KMS-11 (cell line): ENCODE data around the gene ROR1.

Source experiments
- H2AFZ ChIP-seq: fragments of 200-600 bp; sonication (generic); 2 replicates; pipeline ENCODE4 v1.6.1; 2016; ENCODE audit warnings: antibody characterized with exemption, mixed run types, low read depth
- H3K27ac ChIP-seq: fragments of 200-600 bp; sonication (generic); 2 replicates; pipeline ENCODE4 v1.6.1; 2016; ENCODE audit warnings: mild to moderate bottlenecking, mixed run types
- H3K27me3 ChIP-seq: fragments of 200-600 bp; sonication (generic); 2 replicates; pipeline ENCODE4 v1.6.1; 2017; ENCODE audit warnings: mild to moderate bottlenecking, low read depth, mixed run types, moderate library complexity; ENCODE audit not compliant: insufficient read depth
- H3K36me3 ChIP-seq: fragments of 200-600 bp; sonication (generic); 2 replicates; pipeline ENCODE4 v1.6.1; 2017; ENCODE audit warnings: mild to moderate bottlenecking, mixed run types; ENCODE audit not compliant: insufficient read depth
- H3K4me1 ChIP-seq: fragments of 200-600 bp; sonication (generic); 2 replicates; pipeline ENCODE4 v1.6.1; 2016; ENCODE audit warnings: mild to moderate bottlenecking, low read depth, mixed run types; ENCODE audit not compliant: poor library complexity, severe bottlenecking
- H3K4me2 ChIP-seq: fragments of 200-600 bp; sonication (generic); 2 replicates; pipeline ENCODE4 v1.7.0; 2016; ENCODE audit warnings: mild to moderate bottlenecking, mixed run types
- H3K4me3 ChIP-seq: fragments of 200-600 bp; sonication (generic); IDR thresholded peaks from 2 replicates; pipeline ENCODE4 v1.6.1; 2017; ENCODE audit warnings: low read depth, low read length, mixed read lengths; ENCODE audit not compliant: insufficient read depth
- H3K79me2 ChIP-seq: fragments of 200-600 bp; sonication (generic); 2 replicates; pipeline ENCODE4 v1.6.1; 2016; ENCODE audit warnings: low read depth, mixed run types; ENCODE audit not compliant: insufficient read depth
- H3K9ac ChIP-seq: fragments of 200-600 bp; sonication (generic); 2 replicates; pipeline ENCODE4 v1.6.1; 2016; ENCODE audit warnings: mild to moderate bottlenecking, mixed run types
- H4K20me1 ChIP-seq: fragments of 200-600 bp; sonication (generic); 2 replicates; pipeline ENCODE4 v1.6.1; 2016; ENCODE audit warnings: mild to moderate bottlenecking, mixed run types; ENCODE audit not compliant: insufficient read depth
- TF ChIP-seq, protein P1 (sequence below): fragments of 200-600 bp; sonication (generic); conservative IDR thresholded peaks from 2 replicates; pipeline ENCODE4 v1.6.1; 2017; ENCODE audit warnings: low read depth, mild to moderate bottlenecking, antibody characterized with exemption, low read length, moderate library complexity, mixed read lengths

The ROR1 gene

DNA sequence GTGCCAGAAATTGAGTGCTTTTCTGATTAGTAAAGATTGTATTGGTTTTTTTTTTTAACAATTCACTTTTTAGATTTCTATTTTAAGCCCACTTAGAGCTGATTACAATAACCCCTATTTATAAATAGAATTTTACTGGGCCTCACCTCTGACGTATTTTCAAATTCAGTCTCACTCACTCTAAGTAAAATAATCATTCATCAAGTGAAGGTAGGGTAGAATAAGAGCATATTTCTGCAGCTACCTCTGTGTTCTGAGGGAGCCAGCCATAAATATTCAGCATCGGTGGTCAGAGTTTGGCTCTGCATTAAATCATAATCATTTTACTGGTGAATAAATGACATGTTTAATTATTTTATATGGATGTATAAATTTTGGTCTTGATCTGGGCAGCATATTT lies 333.8 kb downstream of the ROR1 start:
- Histone ChIP-seq H3K27ac (no peak overlapping the region), H3K36me3 (no peaks in the 10 kb centered on the region), H2AFZ (no peak overlapping the region), H3K4me3 (no peak overlapping the region), H3K4me1 (peaks cover 4% of the 10 kb centered on the region), H4K20me1 (no peaks in the 10 kb centered on the region), H3K27me3 (no peaks in the 10 kb centered on the region), H3K4me2 (no peak overlapping the region), H3K79me2 (no peaks in the 10 kb centered on the region), H3K9ac (no peak overlapping the region)
- TF ChIP-seq, protein P1, sequence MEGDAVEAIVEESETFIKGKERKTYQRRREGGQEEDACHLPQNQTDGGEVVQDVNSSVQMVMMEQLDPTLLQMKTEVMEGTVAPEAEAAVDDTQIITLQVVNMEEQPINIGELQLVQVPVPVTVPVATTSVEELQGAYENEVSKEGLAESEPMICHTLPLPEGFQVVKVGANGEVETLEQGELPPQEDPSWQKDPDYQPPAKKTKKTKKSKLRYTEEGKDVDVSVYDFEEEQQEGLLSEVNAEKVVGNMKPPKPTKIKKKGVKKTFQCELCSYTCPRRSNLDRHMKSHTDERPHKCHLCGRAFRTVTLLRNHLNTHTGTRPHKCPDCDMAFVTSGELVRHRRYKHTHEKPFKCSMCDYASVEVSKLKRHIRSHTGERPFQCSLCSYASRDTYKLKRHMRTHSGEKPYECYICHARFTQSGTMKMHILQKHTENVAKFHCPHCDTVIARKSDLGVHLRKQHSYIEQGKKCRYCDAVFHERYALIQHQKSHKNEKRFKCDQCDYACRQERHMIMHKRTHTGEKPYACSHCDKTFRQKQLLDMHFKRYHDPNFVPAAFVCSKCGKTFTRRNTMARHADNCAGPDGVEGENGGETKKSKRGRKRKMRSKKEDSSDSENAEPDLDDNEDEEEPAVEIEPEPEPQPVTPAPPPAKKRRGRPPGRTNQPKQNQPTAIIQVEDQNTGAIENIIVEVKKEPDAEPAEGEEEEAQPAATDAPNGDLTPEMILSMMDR, result no peak

DNA sequence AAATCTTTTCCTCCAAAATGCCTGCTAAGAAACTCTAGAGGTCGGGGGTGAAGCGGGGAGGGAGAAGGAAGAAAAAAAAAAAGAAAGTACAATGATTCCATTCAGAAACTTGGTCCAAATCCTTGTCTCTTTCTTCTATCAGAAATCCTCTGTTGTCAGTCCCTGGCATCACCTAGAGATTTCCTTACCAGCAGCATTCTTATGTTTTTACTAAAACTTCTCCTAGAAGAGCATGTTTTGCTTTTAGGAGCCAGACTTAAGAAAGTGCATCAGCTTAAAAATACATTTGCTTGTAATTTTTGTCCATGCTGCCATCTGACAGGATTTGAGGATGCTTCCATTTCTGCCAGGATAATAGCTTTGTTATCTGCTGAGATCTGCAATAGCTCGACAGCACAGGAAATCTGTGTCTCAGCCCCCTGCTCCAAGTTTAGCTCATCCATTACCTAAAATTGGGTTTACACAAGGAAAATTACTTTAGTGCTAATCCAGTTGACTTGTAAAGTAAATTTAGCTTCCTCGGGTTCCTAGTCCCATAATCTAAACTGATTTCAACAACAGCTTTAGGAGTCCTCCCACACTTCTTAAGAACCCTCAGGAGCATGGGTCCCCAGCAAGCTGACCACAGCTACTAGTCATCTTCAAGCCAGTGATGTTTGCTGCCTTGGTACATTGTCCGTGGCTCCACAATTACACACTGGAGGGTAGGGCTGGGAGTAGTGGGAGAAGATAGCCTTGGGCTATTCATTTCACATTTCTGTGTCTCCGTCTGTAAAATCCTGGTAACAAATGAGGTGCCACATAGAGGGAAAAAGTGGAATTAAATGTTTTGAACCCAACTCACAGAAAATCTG lies 337.3 kb downstream of the ROR1 start:
- TF ChIP-seq, protein P1, result no peak
- Histone ChIP-seq H3K4me3 (no peak overlapping the region), H4K20me1 (no peaks in the 10 kb centered on the region), H3K27me3 (no peaks in the 10 kb centered on the region), H3K36me3 (no peaks in the 10 kb centered on the region), H2AFZ (no peak overlapping the region), H3K9ac (no peak overlapping the region), H3K4me1 (peaks cover 4% of the 10 kb centered on the region), H3K79me2 (no peaks in the 10 kb centered on the region), H3K27ac (no peak overlapping the region), H3K4me2 (no peak overlapping the region)

DNA sequence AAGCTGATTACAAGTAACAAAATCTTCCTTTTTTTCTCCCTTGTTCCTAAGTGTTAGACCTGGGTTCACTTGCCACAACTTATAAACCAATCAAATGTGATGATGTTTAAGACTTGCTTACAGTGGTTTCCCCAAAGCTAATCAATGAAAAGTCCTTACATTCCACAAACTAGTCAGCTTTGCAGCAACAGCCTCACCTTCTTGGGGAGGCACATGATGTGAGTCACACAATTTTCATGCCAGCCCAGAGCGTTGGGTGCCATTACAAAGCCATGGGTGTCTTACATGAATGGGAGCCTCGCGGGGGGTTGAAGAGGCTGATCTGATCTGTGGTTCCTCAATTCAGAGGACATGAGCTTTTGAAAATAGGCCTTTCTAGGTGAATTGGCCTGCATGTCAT lies 338.0 kb downstream of the ROR1 start:
- Histone ChIP-seq H3K9ac (no peak overlapping the region), H3K27me3 (no peaks in the 10 kb centered on the region), H3K36me3 (no peaks in the 10 kb centered on the region), H3K4me1 (peaks cover 4% of the 10 kb centered on the region), H3K79me2 (no peaks in the 10 kb centered on the region), H3K27ac (no peak overlapping the region), H2AFZ (no peak overlapping the region), H3K4me2 (no peak overlapping the region), H3K4me3 (no peak overlapping the region), H4K20me1 (no peaks in the 10 kb centered on the region)
- TF ChIP-seq, protein P1, result no peak

DNA sequence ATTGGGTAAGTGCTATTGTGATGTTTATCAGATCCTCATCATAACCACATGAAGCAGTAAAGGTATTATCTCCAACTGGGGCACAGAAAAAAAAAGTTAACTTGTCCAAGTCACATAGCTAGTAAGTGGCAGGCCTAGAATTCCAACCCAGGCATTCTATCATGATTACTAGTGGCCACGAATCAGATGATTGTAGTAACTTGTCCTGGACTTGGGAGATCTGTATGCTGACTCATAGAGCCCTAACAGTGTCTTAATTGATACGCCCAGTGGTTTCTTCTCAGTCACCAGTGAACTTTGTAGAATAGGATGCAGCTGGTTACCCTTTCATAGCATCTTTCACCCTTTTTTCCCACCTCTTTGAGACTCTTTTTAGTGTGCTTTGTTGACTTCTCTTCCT lies 338.5 kb downstream of the ROR1 start:
- TF ChIP-seq, protein P1, result no peak
- Histone ChIP-seq H3K36me3 (no peaks in the 10 kb centered on the region), H4K20me1 (no peaks in the 10 kb centered on the region), H3K9ac (no peak overlapping the region), H3K4me3 (no peak overlapping the region), H2AFZ (no peak overlapping the region), H3K27me3 (no peaks in the 10 kb centered on the region), H3K79me2 (no peaks in the 10 kb centered on the region), H3K4me2 (no peak overlapping the region), H3K4me1 (peaks cover 1% of the 10 kb centered on the region), H3K27ac (no peak overlapping the region)
